HepG2 (cell line): Measurements from ENCODE around the gene EEFSEC. TPM values are rescaled to one million over a fixed set of nuclear protein-coding genes. Genes with fewer than 3 reads are reported as not detected.

Experiments
- ATAC-seq: fragments of 200-7000 bp; cut with Tn5 transposase; 3 replicates; pipeline ENCODE4 v1.9.1; 2020; ENCODE audit warnings: mild to moderate bottlenecking, moderate library complexity
- BruUV-seq: library from RNA; stranded (reverse); fragments of 400-500 nt; replicated peaks from 2 replicates; lab custom pipeline; 2021; lab: Mats Ljungman, UMichigan
- CTCF ChIA-PET: fragments of 300-600 bp; formaldehyde crosslinking; extraction: SDS; loops from one replicate; lab custom pipeline; 2021; ENCODE audit warnings: low total read pairs, inconsistent platforms, low intra/inter-chr PET ratio; lab: Yijun Ruan, JAX
- POLR2A ChIA-PET: fragments of 350-600 bp; sonication (Branson Sonifier 250); formaldehyde crosslinking; loops from one replicate; lab custom pipeline; 2020; ENCODE audit warnings: antibody characterized with exemption, inconsistent platforms; lab: Yijun Ruan, JAX
- DNase-seq: peaks from one replicate; pipeline ENCODE4 v3.0.0-alpha.2; 2015; ENCODE audit warnings: low spot score
- FAIRE-seq: peaks from 3 replicates; lab custom pipeline; 2011; peaks lifted over from hg19 to GRCh38; lab: Jason Lieb, UNC
- H2AFZ ChIP-seq: one replicate; pipeline ENCODE4 v1.6.1; 2011; ENCODE audit warnings: low read length, inconsistent platforms
- H3K27ac ChIP-seq: fragments of 300-600 bp; 3 replicates; pipeline ENCODE4 v1.8.0; 2011; ENCODE audit warnings: mixed run types, mild to moderate bottlenecking, mixed read lengths, low read length, inconsistent platforms; ENCODE audit not compliant: insufficient read depth; ENCODE audit errors: extremely low read length
- H3K27me3 ChIP-seq, 2 experiments: fragments of 200-600 bp in 1 of 2; 2 replicates in 1 of 2; 3 replicates in 1 of 2; pipeline versions ENCODE4 v1.6.0 to v1.8.0; 2011; ENCODE audit warnings: low read length in 2 of 2, mild to moderate bottlenecking in 2 of 2, moderate library complexity in 2 of 2, inconsistent platforms in 1 of 2; ENCODE audit not compliant: insufficient read depth in 2 of 2, control insufficient read depth in 1 of 2
- H3K36me3 ChIP-seq, 2 experiments: fragments of 200-600 bp in 1 of 2; replicated peaks in 1 of 2; 2 replicates in 1 of 2; 3 replicates in 1 of 2; pipeline versions ENCODE4 v1.5.1 to v1.8.0; 2011; ENCODE audit warnings: low read length in 2 of 2, inconsistent platforms in 1 of 2; ENCODE audit not compliant: insufficient read depth in 2 of 2, control insufficient read depth in 1 of 2
- H3K4me1 ChIP-seq: 2 replicates; pipeline ENCODE4 v1.5.1; 2012; ENCODE audit warnings: low read length, inconsistent platforms; ENCODE audit not compliant: insufficient read depth
- H3K4me2 ChIP-seq: 2 replicates; pipeline ENCODE4 v1.6.0; 2011; ENCODE audit warnings: low read depth, low read length, inconsistent platforms
- H3K4me3 ChIP-seq, 3 experiments: fragments of 200-600 bp in 1 of 3; sonication (generic), shearing (Covaris generic) in 1 of 3; replicated peaks in 1 of 3; 2 replicates each; pipeline ENCODE4 v1.5.1; 2011 to 2016; ENCODE audit warnings: low read length in 3 of 3, inconsistent platforms in 2 of 3, low read depth in 2 of 3, mild to moderate bottlenecking in 2 of 3, control low read depth in 1 of 3, mixed read lengths in 1 of 3; ENCODE audit not compliant: insufficient read depth in 1 of 3
- H3K79me2 ChIP-seq: one replicate; pipeline ENCODE4 v1.6.1; 2011; ENCODE audit warnings: low read length, inconsistent platforms; ENCODE audit not compliant: insufficient read depth
- H3K9ac ChIP-seq: 2 replicates; pipeline ENCODE4 v1.6.0; 2011; ENCODE audit warnings: mild to moderate bottlenecking, low read depth, low read length, inconsistent platforms; ENCODE audit not compliant: insufficient read depth
- H3K9me3 ChIP-seq: 2 replicates; pipeline ENCODE4 v1.5.1; 2012; ENCODE audit warnings: mild to moderate bottlenecking, low read length
- H4K20me1 ChIP-seq: 2 replicates; pipeline ENCODE4 v1.6.0; 2011; ENCODE audit warnings: inconsistent platforms, mild to moderate bottlenecking, low read length, moderate library complexity; ENCODE audit not compliant: insufficient read depth
- CTCF ChIP-seq: sonication (generic); formaldehyde crosslinking; IDR thresholded peaks from 2 replicates; pipeline ENCODE4 v1.5.0; 2020; ENCODE audit warnings: mild to moderate bottlenecking, missing genetic modification reagents, moderate library complexity
- NPAS2 ChIP-seq: sonication (generic); formaldehyde crosslinking; IDR thresholded peaks from 2 replicates; pipeline ENCODE4 v1.8.0; 2022; ENCODE audit warnings: mild to moderate bottlenecking, missing genetic modification reagents, borderline replicate concordance
- ZNF256 ChIP-seq: sonication (generic); formaldehyde crosslinking; conservative IDR thresholded peaks from 2 replicates; pipeline ENCODE4 v1.4.0; 2020; ENCODE audit warnings: missing genetic modification reagents
- ZNF687 ChIP-seq: sonication (generic); formaldehyde crosslinking; IDR thresholded peaks from 2 replicates; pipeline ENCODE4 v1.5.1; 2020; ENCODE audit warnings: mild to moderate bottlenecking, missing genetic modification reagents, moderate library complexity
- WGBS: methylation state at CpG from one replicate; pipeline ENCODE4 v1.1.6; 2017; ENCODE audit warnings: low lambda C conversion rate; 5-methylcytosine and 5-hydroxymethylcytosine counted together
- in situ Hi-C: cut with HindIII; loops from 2 replicates; pipeline ENCODE4 v1.10.0; 2017; ENCODE audit warnings: low pct_unique_long_range_greater_than_20kb; ENCODE audit not compliant: extremely low pct_ligation_motif_present
- intact Hi-C: fragments of 100-400 bp; cut with micrococcal nuclease; formaldehyde crosslinking; loops from one replicate; pipeline ENCODE4 v1.10.0; 2022; ENCODE audit not compliant: unreplicated experiment
- polyA plus RNA-seq, 8 experiments: library from polyadenylated mRNA; depleted of rRNA in 3 of 8; stranded (reverse) in 7 of 8; unstranded in 1 of 8; fragments of >200 nt; fragmentation: Illumina TruSeq in 4 of 8; extraction: Trizol in 4 of 8; gene quantifications; 2 replicates each; pipeline versions ENCODE4 v1.2.1 to v1.2.3, GENCODE V29; 2011 to 2016; ENCODE audit warnings: low read depth in 4 of 8, missing spikeins in 1 of 8, mixed read lengths in 1 of 8; ENCODE audit not compliant: insufficient read depth in 1 of 8
- total RNA-seq, 5 experiments: library from RNA; depleted of rRNA; stranded (reverse); fragments of >200 nt; fragmentation: Illumina TruSeq; extraction: Trizol; gene quantifications; 2 replicates each; pipeline ENCODE4 v1.2.3, GENCODE V29; 2016; ENCODE audit warnings: low read depth in 1 of 5

EEFSEC gene
- total and polyA plus RNA-seq, 2 of the 13 experiments (the other 11 are each of a cell fraction or from before 2014, with no cell fraction given): 6.4 to 24.2 TPM

GRCh38 chr3:128348805-128349531 is 195.7 kb downstream of the EEFSEC start:
- intact Hi-C loops: no loop called here
- Histone ChIP-seq H3K27ac (no peak overlapping the region), H3K27me3 (no peaks in the 10 kb centered on the region), H3K9me3 (no peaks in the 10 kb centered on the region), H3K4me3 (no peak overlapping the region), H4K20me1 (no peaks in the 10 kb centered on the region), H3K4me1 (peaks cover 53% of the 10 kb centered on the region), H3K79me2 (no peaks in the 10 kb centered on the region), H2AFZ (no peak overlapping the region), H3K9ac (no peak overlapping the region), H3K4me2 (no peak overlapping the region), H3K36me3 (peaks cover 4 to 18% of the 10 kb centered on the region in 2 experiments; a peak in 3 of 5 replicates)
- FAIRE-seq (no peak), ATAC-seq (no peak), DNase-seq (no peak)
- peak; percentile 32 for TF ChIP-seq ZNF687 (CRISPR knock-in tag)
- TF ChIP-seq CTCF (CRISPR knock-in tag): peak; percentile 4; the same call in 1 of the 2 replicates
- TF ChIP-seq NPAS2: no peak
- TF ChIP-seq ZNF256 (CRISPR knock-in tag): no peak
- ChIA-PET CTCF (no interaction called here), POLR2A (interaction anchor here (1.5 kb wide), 1 partner anchor 12 kb away, joined by 4 read pairs; no protein-coding TSS in a partner anchor)
- no TSS peak for BruUV-seq
- in situ Hi-C loops: no loop called here
- 100% methylated on average over 1 of the region's 5 CpGs for WGBS
